Effector CD4-positive, alpha-beta T cell (primary cell): Measurements from ENCODE around the gene ADAMTS14.

ENCODE experiments used
- DNase-seq: peaks from one replicate; pipeline ENCODE4 v3.0.0-alpha.2; 2020

Gene ADAMTS14

DNA sequence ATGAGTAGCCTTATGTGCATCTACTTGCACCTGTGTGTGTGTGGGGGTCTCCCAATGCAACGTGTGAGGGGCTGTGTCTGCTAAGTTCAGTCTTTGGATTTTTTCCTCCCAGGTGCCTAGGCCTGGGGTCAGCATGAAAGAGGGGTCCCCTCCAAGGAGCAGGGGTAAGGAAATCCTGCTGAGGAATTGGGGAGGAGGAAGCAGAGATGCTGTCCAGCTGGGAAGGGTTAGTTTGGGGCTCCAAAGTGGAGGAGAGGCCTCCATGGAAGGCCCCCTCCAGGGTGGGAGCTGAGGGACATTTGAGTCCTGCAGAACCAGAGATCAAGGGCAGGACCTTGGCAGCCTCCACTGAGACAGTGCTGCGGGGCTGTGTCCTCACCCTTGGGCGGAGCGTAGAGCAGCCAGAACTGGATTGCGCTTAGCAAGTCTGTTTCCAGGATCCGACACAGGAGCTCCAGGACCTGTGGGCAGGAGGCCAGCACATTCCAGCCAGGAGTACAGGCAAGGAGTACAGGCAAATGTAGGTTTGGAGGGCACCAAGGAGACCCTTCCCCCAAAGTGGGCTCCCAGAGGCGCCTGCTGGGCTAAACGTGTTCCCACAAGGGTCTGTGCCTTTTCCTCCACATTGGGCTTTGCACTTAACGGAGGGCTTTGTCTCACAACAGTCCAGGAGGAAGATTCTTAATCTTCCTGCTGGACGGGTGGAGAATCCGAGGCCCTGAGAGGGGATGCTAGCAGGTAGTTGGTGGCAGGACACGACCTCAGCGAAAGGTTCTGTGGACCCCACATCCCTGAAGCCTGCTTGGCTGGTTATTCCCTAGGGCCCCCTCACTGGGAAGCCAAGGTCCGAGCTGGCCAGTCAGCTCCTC lies 102.7 kb downstream of the ADAMTS14 start:
- no peak for DNase-seq

- no peak for DNase-seq
These were observed 103.6 kb downstream of the ADAMTS14 start for GRCh38 chr10:70775679-70776454.

- DNase-seq, result no peak
These were observed 104.2 kb downstream of the ADAMTS14 start for GRCh38 chr10:70776455-70777005.

DNA sequence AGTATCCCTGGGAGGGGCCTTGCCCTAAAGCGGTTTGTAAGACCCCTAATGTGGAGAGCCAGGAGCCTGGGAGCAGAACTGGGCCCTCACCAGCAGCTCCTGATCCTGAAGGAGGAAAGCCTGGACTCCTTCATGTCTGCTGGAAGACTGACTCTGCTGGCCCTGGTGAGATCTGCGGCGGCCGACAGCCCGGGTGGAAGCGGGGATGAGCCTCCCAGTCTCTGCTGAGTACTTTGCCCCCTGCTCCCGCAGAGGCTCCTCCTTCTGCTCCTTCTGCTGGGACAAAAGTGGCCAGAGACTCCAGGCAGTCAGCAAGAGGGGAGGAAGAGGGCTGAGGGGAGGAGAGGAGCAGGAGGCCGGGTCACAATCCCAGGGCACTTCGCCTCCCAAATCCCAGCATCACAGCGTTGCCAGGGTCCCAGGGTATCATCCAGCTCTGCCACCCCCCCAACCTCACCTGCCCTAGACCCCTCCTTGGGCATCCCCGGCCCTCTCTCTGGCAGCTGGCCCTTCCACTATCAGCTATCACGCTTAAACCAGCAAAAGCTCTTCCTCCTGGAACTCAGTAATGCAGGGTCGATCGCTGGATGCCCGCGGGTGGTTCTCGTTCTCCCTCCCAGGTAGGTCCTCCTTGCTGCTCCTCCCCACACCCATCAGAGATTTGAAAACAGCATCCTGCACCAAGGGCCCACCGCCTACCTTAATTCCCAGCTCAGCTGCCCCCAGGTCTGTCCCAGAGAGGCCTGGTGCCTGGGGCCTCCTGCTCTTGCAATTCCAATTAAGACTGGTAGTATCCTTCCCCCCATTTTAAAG lies 105.0 kb downstream of the ADAMTS14 start:
- no peak for DNase-seq

GRCh38 chr10:70778267-70778924 lies 106.1 kb downstream of the ADAMTS14 start:
- no peak for DNase-seq

- no peak for DNase-seq
These were observed 106.8 kb downstream of the ADAMTS14 start for GRCh38 chr10:70779088-70779487.

DNA sequence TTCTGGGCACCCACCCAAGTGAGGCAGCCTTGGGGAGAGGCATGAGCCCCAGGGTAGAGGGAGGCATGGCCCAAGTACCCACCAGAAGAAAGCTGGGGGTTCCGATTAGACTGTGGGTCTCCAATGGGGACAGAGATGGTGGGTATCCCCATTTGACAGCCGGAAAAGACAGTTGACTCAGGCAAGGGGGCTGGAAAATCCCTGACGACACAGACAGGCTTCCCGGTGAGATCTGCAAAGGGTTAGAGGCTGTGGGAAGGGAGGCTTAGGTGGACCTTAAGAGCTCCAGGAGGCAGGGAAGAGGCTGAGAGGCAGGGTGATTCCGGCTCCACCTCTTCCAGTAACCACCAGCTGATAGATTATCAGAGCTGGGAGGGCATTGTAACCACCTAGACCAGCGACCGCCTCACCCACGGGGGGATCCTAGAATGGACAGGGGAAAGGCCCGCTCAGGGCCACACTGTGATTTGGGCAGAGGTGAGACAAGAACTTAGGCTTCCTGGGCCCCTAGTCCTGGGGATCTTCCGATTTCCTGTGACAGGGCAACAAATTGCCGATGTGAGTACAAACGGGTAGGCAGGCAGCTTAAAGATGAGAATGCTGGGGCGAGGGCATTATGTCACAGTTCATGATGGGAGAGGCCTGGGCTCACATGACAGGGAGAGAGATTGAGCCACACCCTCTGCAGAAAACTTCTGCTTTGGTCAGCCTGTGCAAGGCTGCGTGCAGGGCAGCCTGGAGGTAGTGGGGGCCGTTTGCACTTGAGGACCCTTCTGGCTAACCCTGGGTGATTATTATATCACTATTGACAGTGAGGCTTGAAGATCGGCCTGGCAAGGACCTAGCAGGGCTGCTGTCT lies 107.4 kb downstream of the ADAMTS14 start:
- no peak for DNase-seq

GRCh38 chr10:70780370-70780760 lies 108.1 kb downstream of the ADAMTS14 start:
- DNase-seq, result no peak

DNA sequence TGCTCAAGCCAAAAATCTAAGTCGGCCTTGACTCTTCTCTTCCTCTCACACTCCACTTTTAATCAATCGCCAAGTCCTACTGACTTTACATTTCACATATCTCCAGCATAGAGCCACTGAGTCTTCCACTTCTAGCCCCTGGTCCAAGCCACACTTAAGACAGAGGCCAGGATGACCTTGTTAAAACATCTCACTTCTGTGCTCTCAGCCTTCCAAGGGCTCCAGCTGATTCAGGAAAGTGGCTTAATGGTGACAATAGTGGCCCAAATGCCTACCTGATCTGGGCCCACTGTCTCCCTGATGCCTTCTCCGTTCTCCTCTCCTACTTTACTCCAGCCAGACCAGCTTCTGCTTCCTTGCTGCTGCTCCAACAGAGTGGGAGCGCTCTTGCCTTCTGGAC lies 108.5 kb downstream of the ADAMTS14 start:
- no peak for DNase-seq

DNA sequence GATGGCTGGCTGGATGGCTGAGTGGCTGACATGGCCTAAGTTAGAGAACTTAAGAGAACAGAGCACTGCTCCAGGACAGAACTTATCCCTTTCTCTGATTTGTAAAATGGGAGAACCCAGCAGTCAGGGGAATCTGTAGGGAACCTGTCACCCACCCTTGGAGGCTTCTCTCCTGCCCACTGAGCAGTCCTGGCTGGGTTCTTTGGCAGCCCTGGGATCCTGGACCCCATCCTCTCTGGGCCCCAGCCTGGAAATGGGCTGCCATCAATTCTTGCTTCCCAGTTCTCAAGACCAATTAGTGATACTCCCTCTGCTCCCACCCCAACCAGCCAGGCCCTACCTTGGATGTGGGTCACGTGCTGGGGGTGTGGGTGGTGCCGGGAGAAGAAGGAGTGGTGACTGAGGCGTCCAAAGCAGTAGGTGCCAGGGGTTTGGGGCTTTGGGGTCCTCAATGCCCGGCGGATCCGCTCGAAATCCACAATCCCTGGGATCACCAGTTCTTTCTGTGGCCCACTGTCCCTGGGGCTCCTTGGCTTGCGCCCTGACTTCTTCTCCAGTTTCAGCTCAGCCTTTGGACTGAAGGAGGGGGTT lies 109.2 kb downstream of the ADAMTS14 start:
- DNase-seq, result no peak

GRCh38 chr10:70782086-70782745 lies 109.9 kb downstream of the ADAMTS14 start:
- no peak for DNase-seq

GRCh38 chr10:70782746-70783680 lies 110.7 kb downstream of the ADAMTS14 start:
- no peak for DNase-seq

- DNase-seq, result no peak
These were observed 111.7 kb downstream of the ADAMTS14 start for GRCh38 chr10:70784016-70784415.

- DNase-seq, result no peak
These were observed 112.2 kb downstream of the ADAMTS14 start for GRCh38 chr10:70784471-70784870.

DNA sequence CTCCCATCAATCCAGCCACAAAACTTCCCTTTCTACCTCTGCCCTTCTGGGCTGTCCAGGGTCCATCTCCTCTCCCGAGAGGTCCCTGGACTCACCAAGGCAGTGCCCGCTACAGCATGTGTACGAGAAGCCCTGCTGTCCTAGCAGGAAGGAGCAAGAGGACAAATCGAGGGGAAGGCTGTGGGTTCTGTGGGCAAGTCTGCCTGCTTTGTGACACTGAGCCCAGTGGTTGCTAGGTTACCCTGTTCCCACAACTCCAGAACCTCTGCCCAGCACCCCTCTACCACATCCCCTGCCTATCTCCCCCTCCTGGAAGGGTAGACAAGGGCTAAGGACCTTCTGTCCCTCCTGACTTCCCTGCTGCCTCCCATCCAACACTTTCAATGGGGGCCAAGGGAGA lies 112.9 kb downstream of the ADAMTS14 start, which contains the start of gene TBATA:
Gene TBATA (minus strand): TSS at position 188 of the 400 bp plus-strand sequence. CDS start 1,998 bp downstream, outside the sequence.
- no peak for DNase-seq

- no peak for DNase-seq
These were observed 114.6 kb downstream of the ADAMTS14 start for GRCh38 chr10:70786799-70787415.

DNA sequence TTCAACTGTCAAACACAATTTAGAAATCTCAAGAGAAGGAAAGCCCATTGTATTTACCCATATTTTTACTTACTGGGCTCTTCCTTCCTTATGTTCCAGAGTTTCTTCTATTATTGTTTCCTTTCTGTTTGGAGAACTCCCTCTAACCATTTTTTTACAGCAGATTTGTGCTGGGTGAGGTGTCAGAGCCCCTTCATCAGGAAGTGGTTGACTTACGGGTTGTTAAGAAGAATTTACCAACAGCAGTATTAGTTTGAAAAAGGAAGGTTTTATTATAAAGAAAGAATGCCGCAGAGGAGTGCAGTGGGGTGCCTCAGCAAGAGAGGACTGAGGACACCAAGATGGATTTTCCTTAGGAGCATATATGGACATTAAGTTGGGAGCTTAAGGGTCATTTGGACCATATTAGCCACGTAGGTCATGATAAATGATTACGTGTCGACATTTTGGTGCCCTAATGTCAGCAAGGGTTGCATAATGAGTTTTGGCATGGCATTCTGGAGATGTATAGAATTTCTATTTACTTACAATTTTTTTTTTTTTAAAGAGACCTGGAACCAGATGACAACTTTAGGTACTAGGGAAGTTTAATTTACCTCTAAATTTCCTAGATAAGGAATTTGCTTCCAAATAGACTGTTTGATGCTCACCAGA lies 119.2 kb downstream of the ADAMTS14 start:
- DNase-seq, result no peak

- DNase-seq, result no peak
These were observed 123.3 kb downstream of the ADAMTS14 start for GRCh38 chr10:70795613-70796012.
